GM12878 (cell line): ENCODE results near the gene TSPAN5.

Source experiments
- ATF3 ChIP-seq: IDR thresholded peaks from 2 replicates; pipeline ENCODE4 v1.6.1; 2011; ENCODE audit warnings: low read depth, mild to moderate bottlenecking, low read length, moderate library complexity, borderline replicate concordance; ENCODE audit errors: extremely low read depth
- CBX5 ChIP-seq: sonication (generic); IDR thresholded peaks from 2 replicates; pipeline ENCODE4 v1.6.1; 2016; ENCODE audit warnings: low read depth, moderate library complexity, mild to moderate bottlenecking, inconsistent platforms
- CTCF ChIP-seq, 3 experiments: IDR thresholded peaks in 2 of 3; conservative IDR thresholded peaks in 1 of 3; 2 replicates each; pipeline ENCODE4 v1.5.1; 2011; ENCODE audit warnings: low read depth in 3 of 3, low read length in 3 of 3, mild to moderate bottlenecking in 3 of 3, control low read depth in 2 of 3, moderate library complexity in 2 of 3, inconsistent platforms in 1 of 3, mixed read lengths in 1 of 3; ENCODE audit not compliant: control insufficient read depth in 2 of 3, insufficient read depth in 1 of 3; ENCODE audit errors: extremely low read depth in 1 of 3
- ETV6 ChIP-seq, 2 experiments: fragments of 450-650 bp in 1 of 2; IDR thresholded peaks in 1 of 2; conservative IDR thresholded peaks in 1 of 2; 2 replicates each; pipeline ENCODE4 v1.6.1; 2014; ENCODE audit warnings: antibody characterized with exemption in 1 of 2, borderline replicate concordance in 1 of 2, low read depth in 1 of 2, mild to moderate bottlenecking in 1 of 2, moderate library complexity in 1 of 2
- EZH2 ChIP-seq: IDR thresholded peaks from 2 replicates; pipeline ENCODE4 v1.6.1; 2012; ENCODE audit warnings: low read depth, mild to moderate bottlenecking, control low read depth, inconsistent platforms, low read length, borderline replicate concordance; ENCODE audit not compliant: control insufficient read depth
- MAX ChIP-seq: IDR thresholded peaks from 2 replicates; pipeline ENCODE4 v1.6.1; 2012; ENCODE audit warnings: low read depth, low read length, improper control_type of control experiment
- NR2C2 ChIP-seq: IDR thresholded peaks from 2 replicates; pipeline ENCODE4 v1.6.1; 2011; ENCODE audit warnings: borderline replicate concordance, low read depth; ENCODE audit not compliant: control insufficient read depth, insufficient read length
- POLR2A ChIP-seq: IDR thresholded peaks from 2 replicates; pipeline ENCODE4 v1.6.1; 2011; ENCODE audit warnings: low read depth, mild to moderate bottlenecking, low read length
- RFX5 ChIP-seq: IDR thresholded peaks from 2 replicates; pipeline ENCODE4 v1.6.1; 2011; ENCODE audit warnings: low read depth, low read length, improper control_type of control experiment
- USF2 ChIP-seq: IDR thresholded peaks from 2 replicates; pipeline ENCODE4 v1.6.1; 2011; ENCODE audit warnings: low read depth, low read length, improper control_type of control experiment, borderline replicate concordance
- ZBTB33 ChIP-seq: fragments of 450-650 bp; IDR thresholded peaks from 2 replicates; pipeline ENCODE4 v1.6.1; 2017; ENCODE audit warnings: mild to moderate bottlenecking
- ZNF24 ChIP-seq: fragments of 450-650 bp; IDR thresholded peaks from 2 replicates; pipeline ENCODE4 v1.6.1; 2017; ENCODE audit warnings: antibody characterized with exemption, mild to moderate bottlenecking
- ZNF384 ChIP-seq: IDR thresholded peaks from 2 replicates; pipeline ENCODE4 v1.6.1; 2012; ENCODE audit warnings: low read depth, mild to moderate bottlenecking, low read length, improper control_type of control experiment, borderline replicate concordance

- TF ChIP-seq POLR2A (no peak), CTCF (IDR thresholded peaks at IDR 0.05 in 2 of 3, conservative IDR thresholded peaks at IDR 0.05 in 1 of 3; ENCODE audit: control insufficient read depth in 2 of 3, extremely low read depth in 1 of 3, insufficient read depth in 1 of 3, low read depth in 3 of 3, low read length in 3 of 3) (no peak), EZH2 (no peak), MAX (no peak), ZNF24 (no peak), NR2C2 (no peak), ATF3 (no peak), ETV6 (conservative IDR thresholded peaks at IDR 0.05 in 1 of 2, IDR thresholded peaks at IDR 0.05 in 1 of 2; ENCODE audit: borderline replicate concordance in 1 of 2, low read depth in 1 of 2) (peak in 1 of 2 experiments; percentile 76; a peak in 1 of 4 replicates), USF2 (no peak), RFX5 (no peak), CBX5 (0 out of 2 replicates have a peak, but pooled peaks have one; percentile 49), ZNF384 (no peak), ZBTB33 (no peak)
These were observed 175.3 kb downstream of the TSPAN5 start for GRCh38 chr4:98482847-98483806.
